Esophagus muscularis mucosa (tissue), 4 donors: ENCODE results near the gene IDH2. TPM values are rescaled to one million over a fixed set of nuclear protein-coding genes. Genes with fewer than 3 reads are reported as not detected.
A peak's percentile ranks its signal among the peaks of the same experiment; 100 is the strongest.

Experiments
- DNase-seq: peaks from one replicate; pipeline ENCODE4 v3.0.0-alpha.2; 2017; ENCODE audit errors: extremely low spot score
- H3K27ac ChIP-seq, 4 donors: fragments of 200-600 bp; sonication (generic); replicated peaks in 1 of 4; 1 replicate in 3 of 4; 2 replicates in 1 of 4; pipeline ENCODE4 v1.5.1; 2016 to 2019; ENCODE audit warnings: mild to moderate bottlenecking in 1 of 4
- H3K27me3 ChIP-seq, 4 donors: fragments of 200-600 bp; sonication (generic); one replicate each; pipeline versions ENCODE4 v1.5.1 to v1.6.0; 2016 to 2019
- H3K36me3 ChIP-seq, 4 donors: fragments of 200-600 bp; sonication (generic); one replicate each; pipeline ENCODE4 v1.5.1; 2016 to 2019
- H3K4me1 ChIP-seq, 4 donors: fragments of 200-600 bp; sonication (generic); one replicate each; pipeline ENCODE4 v1.5.1; 2016 to 2019
- H3K4me3 ChIP-seq, 4 donors: fragments of 200-600 bp; sonication (generic); 1 replicate in 2 of 4; 2 replicates in 2 of 4; pipeline ENCODE4 v1.5.1; 2016 to 2019; ENCODE audit warnings: mild to moderate bottlenecking in 4 of 4, moderate library complexity in 1 of 4
- H3K9me3 ChIP-seq, 4 donors: fragments of 200-600 bp; sonication (generic); 1 replicate in 3 of 4; 2 replicates in 1 of 4; pipeline ENCODE4 v1.5.1; 2016 to 2019
- CTCF ChIP-seq, 3 experiments: fragments of 200-600 bp in 2 of 3; fragments of 450-650 bp in 1 of 3; sonication (generic) in 2 of 3; IDR thresholded peaks; one replicate each; pipeline ENCODE4 v1.5.1; 2017 to 2019; ENCODE audit warnings: antibody characterized with exemption in 3 of 3, mild to moderate bottlenecking in 2 of 3, moderate library complexity in 1 of 3
- EP300 ChIP-seq: sonication (generic); formaldehyde crosslinking; IDR thresholded peaks from one replicate; pipeline ENCODE4 v1.6.1; 2017; ENCODE audit warnings: antibody characterized with exemption
- POLR2A ChIP-seq: fragments of 450-650 bp; IDR thresholded peaks from one replicate; pipeline ENCODE4 v1.6.1; 2017; ENCODE audit warnings: antibody characterized with exemption, moderate library complexity, mild to moderate bottlenecking, low read depth
- POLR2AphosphoS5 ChIP-seq, 2 donors: sonication (generic); formaldehyde crosslinking; IDR thresholded peaks; one replicate each; pipeline ENCODE4 v1.6.1; 2017; ENCODE audit warnings: antibody characterized with exemption in 2 of 2
- WGBS: methylation state at CpG from one replicate; pipeline ENCODE4 v1.1.5; 2018; 5-methylcytosine and 5-hydroxymethylcytosine counted together
- intact Hi-C: fragments of 100-400 bp; cut with DNase I; formaldehyde crosslinking; loops from one replicate; pipeline ENCODE4 v1.15.1; 2023
- total RNA-seq, 4 donors: library from RNA; depleted of rRNA; stranded (reverse); fragments of >200 nt; gene quantifications; one replicate each; pipeline versions ENCODE4 v1.1.0 to v1.2.1, GENCODE V29; 2016

IDH2 gene
- total RNA-seq, 4 donors from 2014 or later = 119 to 228 (median 171) TPM

DNA sequence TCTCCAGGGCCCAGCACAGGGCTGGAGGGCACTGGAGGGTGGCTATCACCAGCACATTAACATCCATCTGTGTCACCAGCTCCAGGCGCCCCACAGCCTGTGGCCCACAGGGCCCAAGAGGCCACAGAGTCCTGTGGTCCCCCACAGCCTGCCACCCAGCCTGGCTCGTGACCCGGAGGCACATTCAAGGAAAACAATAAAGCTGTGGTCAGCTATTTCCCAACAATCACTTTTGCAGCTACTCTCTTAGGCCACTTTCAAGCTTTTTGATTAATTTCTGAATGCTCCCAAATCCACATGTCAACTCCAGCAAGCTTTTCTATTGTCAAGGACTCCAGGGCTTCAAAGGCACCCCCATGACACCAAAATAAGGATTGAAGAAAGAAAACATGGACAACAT, 16.7 kb downstream of the IDH2 start:
- H3K4me1 ChIP-seq = peaks cover 3 to 39% (median 16%) of the 10 kb centered on the region in 4 donors
- intact Hi-C loops = no loop called here
- peak overlapping the region in 3 of 4 donors; percentile 31 to 43 (median 36) for H3K27ac ChIP-seq
- no peaks in the 10 kb centered on the region for H3K9me3 ChIP-seq
- no peak overlapping the region for H3K4me3 ChIP-seq
- WGBS = 100% methylated on average over 1 of the region's 3 CpGs
- no peaks in the 10 kb centered on the region for H3K27me3 ChIP-seq
- no peak for DNase-seq
- TF ChIP-seq POLR2AphosphoS5 (IDR thresholded peaks at IDR 0.05) (no peak), POLR2A (no peak), CTCF (IDR thresholded peaks at IDR 0.05) (no peak), EP300 (no peak)
- peaks cover 28 to 96% (median 93%) of the 10 kb centered on the region in 4 donors for H3K36me3 ChIP-seq

DNA sequence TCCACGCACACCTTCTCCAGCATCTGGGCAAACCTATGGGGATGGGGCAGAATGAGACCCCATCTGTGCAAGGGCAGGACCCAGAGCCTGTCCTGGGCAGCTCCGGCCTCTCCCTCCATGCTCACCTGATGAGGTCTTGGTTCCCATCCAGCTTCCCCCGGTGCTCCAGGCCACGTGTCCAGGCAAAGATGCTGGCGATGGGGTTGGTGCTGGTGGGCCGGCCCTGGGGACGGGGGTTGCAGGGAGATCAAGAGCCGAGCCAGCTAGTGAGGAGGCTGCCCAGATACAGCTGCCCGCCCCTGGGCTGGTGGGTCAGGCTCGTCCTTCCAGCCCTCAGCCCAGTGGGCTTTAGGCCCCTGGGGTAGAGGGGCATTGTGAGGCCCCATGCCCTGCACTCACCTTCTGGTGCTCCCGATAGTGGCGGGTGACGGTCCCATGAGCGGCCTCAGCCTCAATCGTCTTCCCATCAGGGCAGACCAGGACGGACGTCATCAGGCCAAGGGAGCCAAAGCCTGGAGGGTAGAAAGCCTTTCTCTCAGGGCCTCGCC, 17.3 kb downstream of the IDH2 start:
- Histone ChIP-seq H3K9me3 (no peaks in the 10 kb centered on the region), H3K27me3 (no peaks in the 10 kb centered on the region), H3K27ac (peak overlapping the region in 3 of 4 donors; percentile 31 to 43 (median 36)), H3K4me1 (peaks cover 3 to 33% (median 16%) of the 10 kb centered on the region in 4 donors), H3K36me3 (peaks cover 28 to 96% (median 93%) of the 10 kb centered on the region in 4 donors), H3K4me3 (no peak overlapping the region)
- no peak for TF ChIP-seq POLR2AphosphoS5 (IDR thresholded peaks at IDR 0.05)
- TF ChIP-seq POLR2A = no peak
- TF ChIP-seq CTCF (IDR thresholded peaks at IDR 0.05) = no peak
- no peak for TF ChIP-seq EP300
- DNase-seq = no peak
- WGBS = 87% methylated on average over 7 of the region's 18 CpGs
- intact Hi-C loops = no loop called here

DNA sequence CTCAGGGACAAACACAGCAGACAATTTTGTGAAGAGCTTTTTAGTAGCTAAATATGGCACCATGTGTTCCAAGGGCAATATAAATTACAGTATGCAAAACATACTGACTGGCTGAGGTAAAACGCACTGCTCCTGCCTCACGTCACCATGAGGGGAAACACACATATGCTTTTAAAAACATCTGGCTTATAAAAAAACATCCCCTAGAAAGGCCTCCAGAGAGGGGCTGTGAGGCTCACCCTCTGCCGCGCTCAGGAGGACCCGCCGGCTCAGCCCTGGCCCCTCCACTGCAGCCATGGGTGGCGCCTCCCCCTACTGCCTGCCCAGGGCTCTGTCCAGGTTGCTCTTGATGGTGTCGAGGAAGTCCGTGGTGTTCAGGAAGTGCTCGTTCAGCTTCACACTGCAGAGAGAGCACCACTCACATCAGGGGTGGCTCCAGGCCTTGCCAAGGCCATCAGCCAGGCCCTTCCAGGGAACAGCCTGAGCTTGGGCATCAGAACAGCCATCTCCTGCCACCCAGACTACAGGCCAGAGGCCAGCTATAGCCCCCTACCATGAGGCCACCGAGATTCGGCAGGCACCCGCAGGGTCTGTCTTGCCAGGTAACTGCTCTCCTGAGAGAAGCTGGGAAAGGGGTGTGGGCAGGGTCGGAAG, 18.2 kb downstream of the IDH2 start:
- intact Hi-C loops = no loop called here
- H3K27me3 ChIP-seq = no peaks in the 10 kb centered on the region
- DNase-seq = no peak
- no peak overlapping the region for H3K4me3 ChIP-seq
- no peaks in the 10 kb centered on the region for H3K9me3 ChIP-seq
- peaks cover 28 to 97% (median 93%) of the 10 kb centered on the region in 4 donors for H3K36me3 ChIP-seq
- peak overlapping the region; percentile 15 to 36 (median 30) for H3K27ac ChIP-seq
- 86% methylated on average over 11 of the region's 14 CpGs for WGBS
- peaks cover 3 to 32% (median 16%) of the 10 kb centered on the region in 4 donors for H3K4me1 ChIP-seq
- TF ChIP-seq CTCF (IDR thresholded peaks at IDR 0.05) (no peak), POLR2A (no peak), EP300 (no peak), POLR2AphosphoS5 (IDR thresholded peaks at IDR 0.05) (no peak)

DNA sequence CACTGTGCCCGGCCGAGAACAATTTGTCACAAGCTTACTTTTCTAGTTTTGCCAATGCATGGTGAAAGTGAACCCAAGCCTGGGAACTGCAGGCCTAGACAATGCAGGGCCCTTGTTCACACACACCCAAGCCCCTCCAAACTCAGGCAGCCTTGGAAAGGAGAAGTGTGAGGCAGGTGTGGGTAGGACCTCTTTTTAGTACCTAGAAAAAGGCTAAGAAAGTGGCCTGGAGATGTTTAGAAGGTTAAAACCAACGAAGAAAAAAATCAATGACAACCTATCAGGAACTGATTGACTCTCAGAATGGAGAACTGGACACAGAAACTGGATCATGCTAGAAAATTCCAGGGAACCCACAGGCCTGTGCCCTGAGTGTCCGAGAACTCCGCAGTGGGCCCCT, 18.8 kb downstream of the IDH2 start:
- 93% methylated on average over 5 of the region's 5 CpGs for WGBS
- intact Hi-C loops = no loop called here
- DNase-seq = no peak
- peaks cover 28 to 96% (median 94%) of the 10 kb centered on the region in 4 donors for H3K36me3 ChIP-seq
- H3K9me3 ChIP-seq = no peaks in the 10 kb centered on the region
- no peak overlapping the region for H3K4me3 ChIP-seq
- H3K27ac ChIP-seq = peak overlapping the region in 2 of 4 donors; percentile 31 to 36
- peaks cover 3 to 32% (median 16%) of the 10 kb centered on the region in 4 donors for H3K4me1 ChIP-seq
- TF ChIP-seq CTCF (IDR thresholded peaks at IDR 0.05) = no peak
- TF ChIP-seq POLR2A = no peak
- no peak for TF ChIP-seq POLR2AphosphoS5 (IDR thresholded peaks at IDR 0.05)
- TF ChIP-seq EP300 = no peak
- no peaks in the 10 kb centered on the region for H3K27me3 ChIP-seq
